GM23338 (cell line): ENCODE measurements around the gene TOM1.

ENCODE experiments used
- CREB1 ChIP-seq: fragments of 250-450 bp; sonication (Bioruptor Pico); IDR thresholded peaks from 2 replicates; pipeline ENCODE4 v1.5.0; 2020; ENCODE audit warnings: low read depth, mild to moderate bottlenecking, moderate library complexity
- CTCF ChIP-seq, 2 experiments: fragments of 200-600 bp in 1 of 2; sonication (generic) in 1 of 2; conservative IDR thresholded peaks; 2 replicates each; pipeline versions ENCODE4 v1.5.1 to v1.6.1; 2016 to 2017; ENCODE audit warnings: antibody characterized with exemption in 2 of 2, low read depth in 2 of 2, mild to moderate bottlenecking in 2 of 2, moderate library complexity in 1 of 2
- ETS1 ChIP-seq: IDR thresholded peaks from 2 replicates; pipeline ENCODE4 v1.6.1; 2016; ENCODE audit warnings: antibody characterized with exemption
- EZH2 ChIP-seq: fragments of 200-600 bp; sonication (generic); IDR thresholded peaks from one replicate; pipeline ENCODE4 v1.8.0; 2017; ENCODE audit warnings: antibody characterized with exemption, mild to moderate bottlenecking, low read depth; ENCODE audit not compliant: unreplicated experiment
- EZH2phosphoT487 ChIP-seq: fragments of 200-600 bp; sonication (generic); IDR thresholded peaks from one replicate; pipeline ENCODE4 v1.8.1; 2018; ENCODE audit warnings: antibody characterized with exemption; ENCODE audit not compliant: unreplicated experiment
- JUNB ChIP-seq: IDR thresholded peaks from one replicate; pipeline ENCODE4 v1.6.1; 2016; ENCODE audit warnings: antibody characterized with exemption; ENCODE audit not compliant: unreplicated experiment
- NANOG ChIP-seq: IDR thresholded peaks from 2 replicates; pipeline ENCODE4 v1.6.1; 2016; ENCODE audit warnings: antibody characterized with exemption, borderline replicate concordance
- POLR2AphosphoS5 ChIP-seq: IDR thresholded peaks from 2 replicates; pipeline ENCODE4 v1.6.1; 2016; ENCODE audit warnings: antibody characterized with exemption, low read depth
- REST ChIP-seq: IDR thresholded peaks from one replicate; pipeline ENCODE4 v1.6.1; 2018; ENCODE audit warnings: antibody characterized with exemption; ENCODE audit not compliant: unreplicated experiment
- STAT1 ChIP-seq: IDR thresholded peaks from one replicate; pipeline ENCODE4 v1.6.1; 2016; ENCODE audit warnings: antibody characterized with exemption; ENCODE audit not compliant: unreplicated experiment
- ZNF114 ChIP-seq: fragments of 250-450 bp; sonication (Bioruptor Pico); IDR thresholded peaks from 2 replicates; pipeline ENCODE4 v1.5.0; 2020; ENCODE audit warnings: mild to moderate bottlenecking, moderate library complexity
- ZNF331 ChIP-seq: fragments of 250-450 bp; sonication (Bioruptor Pico); IDR thresholded peaks from 2 replicates; pipeline ENCODE4 v1.5.0; 2020; ENCODE audit warnings: low read depth, mild to moderate bottlenecking, moderate library complexity
- ZNF462 ChIP-seq: fragments of 250-450 bp; sonication (Bioruptor Pico); IDR thresholded peaks from 2 replicates; pipeline ENCODE4 v1.5.0; 2020; ENCODE audit warnings: mild to moderate bottlenecking, moderate library complexity

GRCh38 chr22:35322126-35322525 is 22.4 kb downstream of the TOM1 start:
- TF ChIP-seq POLR2AphosphoS5 (no peak), CTCF (conservative IDR thresholded peaks at IDR 0.05; ENCODE audit: low read depth in 2 of 2) (no peak), EZH2phosphoT487 (no peak), EZH2 (no peak), REST (no peak), ETS1 (no peak), JUNB (no peak), CREB1 (CRISPR knock-in tag) (no peak), ZNF331 (CRISPR knock-in tag) (no peak), STAT1 (no peak), NANOG (no peak), ZNF114 (CRISPR knock-in tag) (no peak), ZNF462 (CRISPR knock-in tag) (no peak)
